Activated T-helper 17 cell treated with anti-CD3 and anti-CD28 coated beads, Interleukin-2, amount 50 U/mL, for 72 hours (primary cell): ENCODE data around the gene MBOAT1. TPM values are rescaled to one million over a fixed set of nuclear protein-coding genes. Genes with fewer than 3 reads are reported as not detected.
A peak's percentile ranks its signal among the peaks of the same experiment; 100 is the strongest.
"Not testable (repeated sequence)": the region's sequence is repeated elsewhere in the genome, so short reads cannot be mapped to it uniquely, and the experiment has no call there.

Experiments
- ATAC-seq: fragments of 150-1000 bp; cut with Tn5 transposase; replicated peaks from 2 replicates; pipeline ENCODE4 v1.10.0; 2021; ENCODE audit warnings: mild to moderate bottlenecking, moderate library complexity
- H3K27ac Mint-ChIP-seq: one replicate; pipeline ENCODE4 v1.8.0; 2022; ENCODE audit warnings: mixed read lengths
- H3K27me3 Mint-ChIP-seq: one replicate; pipeline ENCODE4 v1.8.0; 2022; ENCODE audit warnings: mixed read lengths
- H3K36me3 Mint-ChIP-seq: one replicate; pipeline ENCODE4 v1.8.0; 2022; ENCODE audit warnings: low read depth, mild to moderate bottlenecking, mixed read lengths
- H3K4me1 Mint-ChIP-seq: one replicate; pipeline ENCODE4 v1.8.0; 2022; ENCODE audit warnings: mixed read lengths
- H3K4me3 Mint-ChIP-seq: one replicate; pipeline ENCODE4 v1.8.0; 2022; ENCODE audit warnings: mild to moderate bottlenecking, mixed read lengths
- H3K9me3 Mint-ChIP-seq: one replicate; pipeline ENCODE4 v1.8.0; 2022; ENCODE audit warnings: mixed read lengths
- total RNA-seq, 2 donors: library from RNA; stranded (reverse); gene quantifications; one replicate each; pipeline ENCODE4 v1.2.3, GENCODE V29; 2022

The MBOAT1 gene
- total RNA-seq, 2 donors from 2014 or later, result 15.7 to 18.3 TPM

GRCh38 chr6:20179287-20180045 lies 32.8 kb downstream of the MBOAT1 start:
- not testable (repeated sequence) for H3K4me3 Mint-ChIP-seq, ATAC-seq, H3K27me3 Mint-ChIP-seq, H3K9me3 Mint-ChIP-seq, H3K27ac Mint-ChIP-seq
- H3K4me1 Mint-ChIP-seq, result peaks cover 12% of the 10 kb centered on the region
- H3K36me3 Mint-ChIP-seq, result peaks cover 10% of the 10 kb centered on the region

DNA sequence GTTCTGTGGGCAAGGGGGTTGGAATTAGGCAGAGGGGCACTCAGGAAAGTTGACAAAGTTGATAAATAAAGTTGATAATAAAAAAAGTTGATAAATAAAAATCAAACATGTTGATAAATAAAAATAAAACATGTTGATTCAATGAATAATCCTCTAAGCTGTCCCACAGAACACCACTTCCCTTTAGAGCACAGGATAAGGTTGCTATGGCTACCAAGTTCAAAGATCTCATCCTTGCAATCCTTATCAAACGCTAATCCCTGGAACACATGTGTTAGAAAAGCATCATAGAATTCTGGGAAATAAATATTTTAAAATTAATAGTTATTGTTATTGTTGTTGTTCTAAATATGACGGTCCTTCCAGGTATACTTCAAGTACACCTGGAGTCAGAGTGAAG lies 33.9 kb downstream of the MBOAT1 start:
- Mint-ChIP-seq H3K9me3 (peaks cover 5% of the 10 kb centered on the region), H3K27ac (no peak overlapping the region), H3K27me3 (no peaks in the 10 kb centered on the region), H3K4me1 (peaks cover 24% of the 10 kb centered on the region), H3K36me3 (peaks cover 10% of the 10 kb centered on the region), H3K4me3 (no peak overlapping the region)
- no peak for ATAC-seq

DNA sequence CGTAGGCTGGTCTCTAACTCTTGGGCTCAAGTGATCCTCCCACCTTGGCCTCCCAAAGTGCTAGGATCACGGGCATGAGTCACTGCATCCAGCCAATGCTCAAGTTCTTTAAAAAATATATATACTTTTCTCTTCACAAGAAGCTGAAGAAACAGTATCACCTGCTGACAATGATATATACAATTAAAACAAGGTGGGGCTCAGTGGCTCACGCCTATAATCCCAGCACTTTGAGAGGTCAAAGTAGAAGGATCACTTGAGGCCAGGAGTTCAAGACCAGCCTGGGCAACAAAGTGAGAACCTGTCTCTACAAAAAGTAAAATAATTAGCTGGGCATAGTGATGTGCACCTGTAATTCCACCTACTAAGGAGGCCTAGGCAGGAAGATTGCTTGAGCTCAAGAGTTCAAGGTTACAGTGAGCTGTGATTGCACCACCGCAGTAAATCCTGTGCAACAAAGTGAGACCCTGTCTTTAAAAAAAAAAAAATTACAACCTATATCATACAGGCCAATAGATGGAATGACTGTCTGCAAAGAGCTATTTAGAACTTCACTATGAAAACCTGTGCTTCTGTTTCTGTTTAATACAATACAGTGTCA lies 36.4 kb downstream of the MBOAT1 start:
- H3K4me3 Mint-ChIP-seq, result no peak overlapping the region
- H3K36me3 Mint-ChIP-seq, result peaks cover 10% of the 10 kb centered on the region
- H3K9me3 Mint-ChIP-seq, result peaks cover 5% of the 10 kb centered on the region
- H3K27me3 Mint-ChIP-seq, result no peaks in the 10 kb centered on the region
- peaks cover 24% of the 10 kb centered on the region for H3K4me1 Mint-ChIP-seq
- no peak for ATAC-seq
- H3K27ac Mint-ChIP-seq, result no peak overlapping the region

GRCh38 chr6:20173833-20174792 lies 38.2 kb downstream of the MBOAT1 start:
- Mint-ChIP-seq H3K27me3 (no peaks in the 10 kb centered on the region), H3K36me3 (peaks cover 4% of the 10 kb centered on the region), H3K4me1 (peaks cover 18% of the 10 kb centered on the region), H3K27ac (peak overlapping the region; percentile 54), H3K9me3 (no peaks in the 10 kb centered on the region), H3K4me3 (peak overlapping the region; percentile 35)
- peak; percentile 70 for ATAC-seq

DNA sequence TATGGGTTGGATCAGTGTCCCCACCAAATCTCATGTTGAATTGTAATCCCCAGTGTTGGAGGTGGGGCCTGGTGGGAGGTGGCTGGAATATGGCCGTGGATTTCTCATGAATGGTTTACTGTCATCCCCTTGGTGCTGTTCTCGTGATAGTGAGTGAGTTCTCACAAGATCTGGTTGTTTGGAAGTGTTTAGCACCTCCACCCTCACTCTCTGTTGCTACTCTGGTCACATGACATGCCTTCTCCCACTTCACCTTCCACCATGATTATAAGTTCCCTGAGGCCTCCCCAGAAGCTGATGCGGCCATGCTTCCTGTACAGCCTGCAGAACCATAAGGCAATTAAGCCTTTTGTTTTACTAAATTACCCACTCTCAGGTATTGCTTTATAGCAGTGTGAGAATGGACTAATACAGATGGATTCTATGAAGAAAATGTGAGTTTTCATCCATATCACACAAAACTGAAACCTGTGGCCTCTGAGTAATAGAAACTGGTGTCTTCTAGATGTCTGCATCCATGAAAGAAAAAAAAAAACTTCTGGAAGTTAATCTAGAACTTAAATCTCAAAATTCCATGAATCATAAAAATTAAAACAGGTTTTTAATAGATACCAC lies 39.3 kb downstream of the MBOAT1 start:
- Mint-ChIP-seq H3K9me3 (no peaks in the 10 kb centered on the region), H3K4me3 (peak overlapping the region; percentile 35), H3K36me3 (peaks cover 4% of the 10 kb centered on the region), H3K27ac (no peak overlapping the region), H3K4me1 (peaks cover 24% of the 10 kb centered on the region), H3K27me3 (no peaks in the 10 kb centered on the region)
- ATAC-seq, result peak; percentile 77

DNA sequence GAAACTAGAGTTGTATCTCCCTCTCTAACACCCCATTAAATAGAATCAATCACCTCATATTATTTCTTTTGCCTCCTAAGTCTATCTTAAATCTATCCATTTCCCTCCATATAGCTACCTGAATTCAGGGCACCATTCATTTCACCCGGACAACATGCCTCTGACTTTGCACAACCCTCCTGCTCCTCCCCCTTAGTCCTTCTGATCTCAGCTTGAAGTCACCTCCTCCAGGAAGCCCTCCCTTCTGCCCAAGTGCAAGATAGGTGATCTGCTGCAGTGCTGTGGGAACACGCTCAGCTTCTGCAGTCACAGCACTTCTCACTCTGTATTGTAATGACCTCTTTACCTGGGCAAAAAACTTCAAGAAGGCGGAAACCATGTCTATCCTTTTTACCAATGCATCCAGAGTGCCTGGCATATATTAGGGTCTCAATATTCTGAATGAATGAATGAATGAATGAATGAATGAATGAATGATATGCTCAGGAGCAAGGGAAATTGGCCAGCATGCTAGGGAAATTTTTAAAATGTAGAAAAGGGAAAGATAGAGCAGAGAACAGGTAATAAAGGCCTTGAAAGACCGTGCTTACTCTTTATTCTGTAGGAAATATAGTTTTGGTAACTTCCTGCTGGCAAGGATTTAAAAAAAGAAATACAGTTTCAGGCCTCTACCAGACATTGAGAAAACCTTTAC lies 41.7 kb downstream of the MBOAT1 start:
- H3K4me1 Mint-ChIP-seq, result peaks cover 24% of the 10 kb centered on the region

DNA sequence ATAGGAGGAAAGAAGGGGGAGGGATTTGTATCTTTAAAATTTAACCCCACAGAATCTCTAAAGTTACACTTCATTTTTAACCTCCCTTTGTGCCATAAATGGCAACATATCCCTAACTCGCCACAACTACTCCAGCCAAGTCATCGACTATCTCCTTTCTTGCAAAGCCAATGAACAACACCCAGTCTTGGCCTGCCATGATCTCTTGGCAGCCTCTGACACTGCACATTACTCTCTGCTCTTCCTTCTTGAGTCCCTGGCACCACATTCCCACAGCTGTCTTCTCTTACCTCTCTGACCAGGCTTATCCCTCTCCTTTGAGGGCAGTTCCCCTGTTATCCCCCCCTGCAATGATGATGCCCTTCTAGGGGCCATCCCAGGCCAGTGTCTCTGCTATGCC lies 42.5 kb downstream of the MBOAT1 start:
- H3K36me3 Mint-ChIP-seq, result peaks cover 14% of the 10 kb centered on the region
- no peaks in the 10 kb centered on the region for H3K27me3 Mint-ChIP-seq
- no peaks in the 10 kb centered on the region for H3K9me3 Mint-ChIP-seq
- no peak overlapping the region for H3K4me3 Mint-ChIP-seq
- no peak for ATAC-seq
- no peak overlapping the region for H3K27ac Mint-ChIP-seq
- H3K4me1 Mint-ChIP-seq, result peaks cover 24% of the 10 kb centered on the region

More for the DNA sequence above, 41.7 kb downstream of the MBOAT1 start:
- no peak overlapping the region for H3K4me3 Mint-ChIP-seq
- peaks cover 14% of the 10 kb centered on the region for H3K36me3 Mint-ChIP-seq
- H3K27me3 Mint-ChIP-seq, result no peaks in the 10 kb centered on the region
- ATAC-seq, result no peak
- H3K9me3 Mint-ChIP-seq, result no peaks in the 10 kb centered on the region
- no peak overlapping the region for H3K27ac Mint-ChIP-seq

- no peak for ATAC-seq
- Mint-ChIP-seq H3K4me1 (peaks cover 20% of the 10 kb centered on the region), H3K27ac (no peak overlapping the region), H3K9me3 (no peaks in the 10 kb centered on the region), H3K27me3 (no peaks in the 10 kb centered on the region), H3K36me3 (peaks cover 14% of the 10 kb centered on the region), H3K4me3 (no peak overlapping the region)
Measured at GRCh38 chr6:20169119-20169557, 43.1 kb downstream of the MBOAT1 start.

GRCh38 chr6:20168690-20169089 lies 43.6 kb downstream of the MBOAT1 start:
- peaks cover 14% of the 10 kb centered on the region for H3K36me3 Mint-ChIP-seq
- no peaks in the 10 kb centered on the region for H3K9me3 Mint-ChIP-seq
- peaks cover 15% of the 10 kb centered on the region for H3K4me1 Mint-ChIP-seq
- no peak overlapping the region for H3K27ac Mint-ChIP-seq
- no peak for ATAC-seq
- H3K27me3 Mint-ChIP-seq, result no peaks in the 10 kb centered on the region
- H3K4me3 Mint-ChIP-seq, result no peak overlapping the region

- no peak overlapping the region for H3K27ac Mint-ChIP-seq
- no peaks in the 10 kb centered on the region for H3K27me3 Mint-ChIP-seq
- H3K4me1 Mint-ChIP-seq, result peaks cover 5% of the 10 kb centered on the region
- no peak for ATAC-seq
- no peaks in the 10 kb centered on the region for H3K9me3 Mint-ChIP-seq
- H3K4me3 Mint-ChIP-seq, result no peak overlapping the region
- H3K36me3 Mint-ChIP-seq, result peaks cover 14% of the 10 kb centered on the region
Measured at GRCh38 chr6:20167601-20168000, 44.7 kb downstream of the MBOAT1 start.

DNA sequence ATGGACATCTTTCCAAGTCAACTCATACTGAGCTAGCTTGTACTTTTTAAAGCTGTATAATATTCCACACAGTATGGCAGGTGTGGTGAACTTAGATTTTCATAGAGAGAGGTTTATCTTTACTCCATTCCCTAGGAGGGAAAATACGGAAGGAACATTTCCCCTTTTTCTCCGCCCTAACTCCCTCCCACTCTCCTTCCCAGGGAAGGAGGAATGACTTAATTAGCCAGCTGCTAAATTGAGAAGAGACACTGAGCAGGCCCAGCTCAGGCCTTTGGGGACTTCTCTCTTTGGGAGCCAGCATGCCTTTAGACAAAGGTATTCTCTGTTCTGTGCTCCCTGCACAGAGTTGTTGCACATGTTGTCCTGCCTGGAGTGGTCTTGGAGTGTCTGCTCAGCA lies 46.1 kb downstream of the MBOAT1 start:
- Mint-ChIP-seq H3K36me3 (peaks cover 14% of the 10 kb centered on the region), H3K4me3 (no peak overlapping the region), H3K4me1 (peaks cover 5% of the 10 kb centered on the region), H3K9me3 (no peaks in the 10 kb centered on the region), H3K27ac (no peak overlapping the region), H3K27me3 (no peaks in the 10 kb centered on the region)
- no peak for ATAC-seq

- H3K36me3 Mint-ChIP-seq, result peaks cover 14% of the 10 kb centered on the region
- H3K4me3 Mint-ChIP-seq, result no peak overlapping the region
- no peaks in the 10 kb centered on the region for H3K27me3 Mint-ChIP-seq
- no peaks in the 10 kb centered on the region for H3K9me3 Mint-ChIP-seq
- H3K4me1 Mint-ChIP-seq, result no peaks in the 10 kb centered on the region
- H3K27ac Mint-ChIP-seq, result no peak overlapping the region
- no peak for ATAC-seq
Measured at GRCh38 chr6:20162515-20162914, 49.8 kb downstream of the MBOAT1 start.

DNA sequence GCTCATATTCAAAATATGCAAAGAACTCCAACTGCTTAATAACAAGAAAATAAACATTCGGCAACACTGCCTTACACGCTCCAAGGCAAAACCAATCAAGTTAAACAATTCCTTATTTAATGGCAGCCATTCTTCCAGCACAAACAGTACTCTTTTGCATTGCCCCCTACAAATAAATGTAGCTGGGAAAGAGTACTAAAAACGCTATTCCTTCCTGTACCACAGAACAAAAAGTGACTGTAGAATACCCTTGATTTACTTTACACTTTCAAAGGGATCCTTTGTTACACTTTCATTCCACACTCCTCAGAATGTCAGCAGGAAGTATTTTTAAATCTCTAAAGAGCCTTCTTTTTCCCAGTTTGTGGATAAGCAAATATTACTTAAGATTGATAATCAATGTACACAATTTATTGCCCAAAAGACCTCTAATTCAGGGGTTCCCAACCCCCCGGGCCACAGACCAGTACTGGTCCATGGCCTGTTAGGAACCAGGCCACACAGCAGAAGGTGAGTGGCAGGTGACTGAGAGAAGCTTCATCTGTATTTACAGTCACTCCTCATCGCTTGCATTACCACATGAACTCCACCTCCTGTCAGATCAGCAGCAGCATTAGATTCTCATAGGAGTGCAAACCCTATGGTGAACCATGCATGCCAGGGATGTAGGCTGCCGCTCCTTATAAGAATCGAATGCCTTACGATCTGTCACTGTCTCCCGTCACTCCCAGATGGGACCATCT lies 51.6 kb downstream of the MBOAT1 start:
- H3K36me3 Mint-ChIP-seq, result no peaks in the 10 kb centered on the region
- no peaks in the 10 kb centered on the region for H3K27me3 Mint-ChIP-seq
- peak overlapping the region; percentile 20 for H3K27ac Mint-ChIP-seq
- no peaks in the 10 kb centered on the region for H3K4me1 Mint-ChIP-seq
- no peak overlapping the region for H3K4me3 Mint-ChIP-seq
- ATAC-seq, result no peak
- no peaks in the 10 kb centered on the region for H3K9me3 Mint-ChIP-seq
